Measurements from ENCODE around the gene MYNN.

DNA sequence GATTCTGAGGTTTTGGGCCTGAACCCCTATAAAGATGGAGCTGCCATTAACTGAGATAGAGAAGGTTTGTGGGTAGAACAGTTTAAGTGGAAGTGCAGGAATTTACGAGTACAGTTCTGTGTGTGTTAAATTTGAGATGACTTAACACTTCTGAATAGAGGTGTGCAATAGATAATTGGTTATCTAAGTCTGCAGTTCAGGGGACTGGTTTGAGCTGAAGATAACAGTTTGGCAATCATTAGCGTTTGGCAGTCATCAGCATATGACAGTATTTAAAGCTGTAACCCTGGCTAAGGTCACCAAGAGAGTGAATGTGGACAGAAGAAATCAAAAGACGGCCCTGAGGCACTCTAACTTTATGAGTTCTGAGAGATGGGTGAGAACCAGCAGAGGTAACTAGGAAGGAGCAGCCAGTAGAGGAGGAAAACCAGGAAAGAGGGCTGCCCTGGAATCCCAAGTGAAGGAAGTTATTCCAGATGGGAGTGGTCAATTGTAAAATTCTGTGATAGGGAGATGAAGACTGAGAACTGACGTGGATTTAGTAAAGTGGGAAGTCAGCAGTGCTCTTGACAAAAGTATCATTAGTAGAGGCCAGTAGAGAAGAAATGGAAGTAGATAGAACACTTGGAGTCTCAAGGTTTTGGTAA, 8.1 kb downstream of the MYNN start:
- TF ChIP-seq CTCF (IDR thresholded peaks at IDR 0.05; ENCODE audit: extremely low read depth in 1 of 2, insufficient read depth in 1 of 2, low read depth in 1 of 2, low read length in 2 of 2) (no peak), FOS (IDR thresholded peaks at IDR 0.05; ENCODE audit: borderline replicate concordance, insufficient read depth, low read length) (no peak), MAX (IDR thresholded peaks at IDR 0.05; ENCODE audit: insufficient read depth, insufficient read length) (no peak)

All from endothelial cell of umbilical vein (primary cell).